ENCODE measurements around the gene RBPMS2.

The RBPMS2 gene

GRCh38 chr15:64760056-64760455 is 15.3 kb downstream of the RBPMS2 start:
- DNase-seq (ENCODE audit: low read depth, low spot score) = no peak
- in situ Hi-C loops (cut with HindIII; ENCODE audit: low sequenced_read_pairs) = no loop called here
- H3K4me3 ChIP-seq (ENCODE audit: low read depth, low read length) = no peak overlapping the region
- TF ChIP-seq CTCF (IDR thresholded peaks at IDR 0.05; ENCODE audit: low read depth, low read length) = no peak

GRCh38 chr15:64755427-64755940 is 19.9 kb downstream of the RBPMS2 start:
- TF ChIP-seq CTCF (IDR thresholded peaks at IDR 0.05; ENCODE audit: low read depth, low read length) = no peak
- H3K4me3 ChIP-seq (ENCODE audit: low read depth, low read length) = no peak overlapping the region
- in situ Hi-C loops (cut with HindIII; ENCODE audit: low sequenced_read_pairs) = no loop called here
- no peak for DNase-seq (ENCODE audit: low read depth, low spot score)

GRCh38 chr15:64754663-64755426 is 20.5 kb downstream of the RBPMS2 start:
- DNase-seq (ENCODE audit: low read depth, low spot score) = no peak
- no peak for TF ChIP-seq CTCF (IDR thresholded peaks at IDR 0.05; ENCODE audit: low read depth, low read length)
- in situ Hi-C loops (cut with HindIII; ENCODE audit: low sequenced_read_pairs) = no loop called here
- no peak overlapping the region for H3K4me3 ChIP-seq (ENCODE audit: low read depth, low read length)

- in situ Hi-C loops (cut with HindIII; ENCODE audit: low sequenced_read_pairs) = no loop called here
- DNase-seq (ENCODE audit: low read depth, low spot score) = no peak
- no peak overlapping the region for H3K4me3 ChIP-seq (ENCODE audit: low read depth, low read length)
- no peak for TF ChIP-seq CTCF (IDR thresholded peaks at IDR 0.05; ENCODE audit: low read depth, low read length)
Measured at GRCh38 chr15:64753480-64754185, 21.8 kb downstream of the RBPMS2 start.

GRCh38 chr15:64751464-64751863 is 23.9 kb downstream of the RBPMS2 start:
- DNase-seq (ENCODE audit: low read depth, low spot score) = no peak
- no peak overlapping the region for H3K4me3 ChIP-seq (ENCODE audit: low read depth, low read length)
- in situ Hi-C loops (cut with HindIII; ENCODE audit: low sequenced_read_pairs) = no loop called here
- no peak for TF ChIP-seq CTCF (IDR thresholded peaks at IDR 0.05; ENCODE audit: low read depth, low read length)

- in situ Hi-C loops (cut with HindIII; ENCODE audit: low sequenced_read_pairs) = no loop called here
- TF ChIP-seq CTCF (IDR thresholded peaks at IDR 0.05; ENCODE audit: low read depth, low read length) = peak; percentile 23
Measured at GRCh38 chr15:64749999-64750657, 25.3 kb downstream of the RBPMS2 start.

More at GRCh38 chr15:64749999-64750657, 25.3 kb downstream of the RBPMS2 start:
- H3K4me3 ChIP-seq (ENCODE audit: low read depth, low read length) = no peak overlapping the region
- no peak for DNase-seq (ENCODE audit: low read depth, low spot score)

Measured in astrocyte of the spinal cord (primary cell).